Activated gamma-delta T cell treated with Interleukin-2 at 50 U/mL for 16 hours (primary cell): ENCODE data around the gene THG1L.

Experiments
- DNase-seq: peaks from one replicate; pipeline ENCODE4 v3.0.0-alpha.2; 2020

The THG1L gene

DNA sequence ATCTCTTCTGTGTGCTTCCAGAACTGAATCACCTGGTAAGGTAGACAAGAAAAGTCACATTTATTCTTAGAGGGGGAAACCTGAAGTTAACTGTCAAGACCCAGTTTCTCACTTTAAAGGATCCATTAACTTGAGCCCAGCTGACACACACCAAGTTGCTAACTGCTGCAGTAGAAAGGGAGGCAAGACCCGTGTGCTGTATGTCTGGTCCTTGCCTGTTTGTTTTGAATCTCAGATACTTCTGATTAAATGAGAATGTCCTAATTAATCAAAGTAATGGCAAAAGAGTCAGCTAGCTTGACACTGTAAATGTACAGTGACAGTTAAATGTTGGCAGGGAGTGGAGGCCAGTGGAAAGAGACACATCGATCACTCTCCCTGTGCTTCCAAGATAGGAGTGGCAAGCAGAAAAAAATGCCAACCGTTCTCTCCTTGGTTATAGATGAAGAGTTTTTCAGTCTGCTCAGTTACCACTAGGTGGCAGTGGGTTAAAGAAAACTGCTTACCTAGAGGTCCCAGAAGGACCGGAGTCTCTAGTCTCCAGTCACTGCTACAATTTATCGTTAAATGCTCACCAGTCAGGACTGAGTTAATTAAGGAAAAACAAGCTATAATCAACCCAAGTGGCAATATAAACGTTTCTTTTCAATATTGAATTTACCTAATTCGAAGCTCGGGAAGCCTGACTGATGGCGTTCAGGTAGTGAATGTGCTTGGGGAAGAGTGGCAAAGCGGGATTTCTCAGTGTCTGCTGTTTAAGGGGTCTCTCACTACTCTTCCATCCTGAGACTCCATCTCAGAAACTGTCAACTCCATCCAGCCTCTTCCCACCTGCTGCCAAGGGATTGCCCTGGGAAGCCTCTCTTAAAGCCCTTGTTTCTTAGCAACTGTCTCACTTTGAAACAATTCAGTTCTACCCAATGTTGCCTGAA, 30.7 kb downstream of the THG1L start:
- DNase-seq: peak; percentile 11

DNA sequence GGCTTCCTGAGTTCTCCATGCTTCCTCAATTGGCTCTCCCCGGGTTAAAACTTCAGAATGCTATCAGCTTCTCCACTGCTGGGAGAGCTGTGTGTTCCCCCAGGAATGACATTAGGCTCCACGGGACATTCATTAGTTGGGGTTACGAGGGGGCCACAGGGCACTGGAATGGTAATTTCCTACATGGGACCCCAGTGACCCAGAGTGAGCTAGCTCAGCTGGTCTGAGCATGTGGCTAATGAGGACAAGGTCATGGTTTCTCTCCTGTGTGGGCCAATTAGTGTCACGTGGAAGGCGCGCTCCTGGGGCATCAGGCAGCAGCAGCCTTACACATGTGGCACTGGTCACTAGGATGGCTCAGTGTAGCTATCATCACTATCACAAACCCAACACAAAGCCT, 33.3 kb downstream of the THG1L start:
- DNase-seq: no peak

DNA sequence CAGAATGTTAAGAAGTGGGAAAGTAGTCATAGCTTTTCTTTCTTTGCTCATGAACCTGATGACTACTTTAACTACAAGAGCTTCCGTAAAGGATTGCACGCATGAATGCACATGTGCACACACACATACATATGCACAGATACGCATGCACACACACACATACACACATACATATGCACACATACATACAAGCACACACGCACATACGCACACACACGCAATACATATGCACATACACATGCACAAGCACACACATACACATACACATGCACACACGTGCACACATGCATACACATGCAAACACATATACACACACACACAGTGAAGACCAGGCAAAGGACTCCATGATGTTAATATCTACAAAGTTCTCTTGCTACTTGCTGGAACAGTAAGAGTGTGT, 35.2 kb downstream of the THG1L start:
- no peak for DNase-seq

DNA sequence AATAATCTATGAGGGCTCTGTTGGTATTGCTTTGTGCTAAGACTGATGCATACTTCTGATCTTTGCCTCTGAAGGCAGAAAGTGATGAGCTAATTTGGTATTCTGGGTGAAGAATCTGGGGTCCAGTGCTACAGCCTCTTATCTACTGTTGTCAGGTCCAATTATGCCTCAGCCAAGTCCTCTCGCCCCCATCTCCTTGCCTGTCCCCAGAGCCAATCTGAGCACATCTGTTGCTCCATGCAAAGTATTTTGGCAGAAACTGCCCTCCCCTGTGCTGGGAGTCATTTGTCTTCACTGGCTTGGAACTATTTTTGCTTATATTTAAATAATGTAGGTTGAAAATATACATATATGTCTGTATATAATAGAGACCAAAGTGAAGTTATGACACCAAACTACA, 35.7 kb downstream of the THG1L start:
- no peak for DNase-seq

DNA sequence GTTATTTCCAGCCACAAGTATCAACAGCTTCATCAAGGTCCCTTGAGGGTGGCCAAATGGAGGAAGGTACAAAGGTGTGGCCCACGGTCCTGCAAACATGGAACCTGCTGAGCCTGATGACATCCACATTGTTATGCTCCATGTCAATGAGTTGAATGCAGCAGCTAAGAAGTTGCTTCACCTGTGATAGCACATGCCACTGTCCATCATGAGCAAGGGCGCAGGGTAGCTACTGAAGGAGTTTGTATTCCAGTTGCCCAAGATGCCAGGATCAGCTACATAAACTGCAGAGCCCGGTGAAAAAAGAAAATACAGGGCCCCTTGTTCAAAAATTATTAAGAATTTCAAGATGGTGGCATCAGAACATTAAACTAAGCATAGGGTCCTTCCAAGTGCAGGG, 36.5 kb downstream of the THG1L start:
- no peak for DNase-seq

DNA sequence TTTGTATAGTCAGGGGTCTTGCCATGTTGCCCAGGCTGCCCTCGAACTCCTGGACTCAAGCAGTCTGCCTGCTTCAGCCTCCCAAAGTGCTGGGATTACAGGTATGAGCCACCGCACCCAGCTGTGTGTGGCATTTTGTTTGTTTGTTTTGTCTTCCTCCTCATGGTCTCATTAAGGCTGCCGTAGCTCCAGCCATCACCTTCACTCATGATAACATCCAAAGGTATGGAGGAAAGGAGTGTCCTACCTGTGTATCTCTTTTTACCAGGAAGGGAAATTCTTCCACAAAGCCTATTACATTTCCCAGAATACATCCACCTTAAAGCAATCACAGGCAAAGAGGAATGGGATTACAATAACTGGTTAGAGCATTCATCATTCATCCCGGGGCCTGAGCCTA, 39.4 kb downstream of the THG1L start:
- DNase-seq: no peak

DNA sequence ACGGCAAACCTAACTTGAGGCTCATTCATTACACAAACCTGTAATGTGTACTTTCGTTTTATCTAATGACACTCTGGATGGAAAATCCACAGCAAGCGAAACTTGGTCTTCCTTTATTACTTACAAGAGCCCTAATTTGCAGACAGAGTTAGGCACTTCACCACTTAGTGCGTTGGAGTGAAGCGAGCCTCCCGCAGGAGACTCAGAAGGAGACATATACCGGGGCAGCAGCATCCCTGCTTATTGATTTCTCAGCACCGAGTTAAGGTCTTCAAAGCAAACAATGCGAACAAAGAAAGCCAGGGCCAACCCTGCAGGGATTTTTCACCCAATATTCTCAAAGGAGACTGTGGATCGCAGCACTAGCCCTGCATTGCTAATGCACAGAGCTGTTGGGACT, 40.9 kb downstream of the THG1L start:
- DNase-seq: no peak

DNA sequence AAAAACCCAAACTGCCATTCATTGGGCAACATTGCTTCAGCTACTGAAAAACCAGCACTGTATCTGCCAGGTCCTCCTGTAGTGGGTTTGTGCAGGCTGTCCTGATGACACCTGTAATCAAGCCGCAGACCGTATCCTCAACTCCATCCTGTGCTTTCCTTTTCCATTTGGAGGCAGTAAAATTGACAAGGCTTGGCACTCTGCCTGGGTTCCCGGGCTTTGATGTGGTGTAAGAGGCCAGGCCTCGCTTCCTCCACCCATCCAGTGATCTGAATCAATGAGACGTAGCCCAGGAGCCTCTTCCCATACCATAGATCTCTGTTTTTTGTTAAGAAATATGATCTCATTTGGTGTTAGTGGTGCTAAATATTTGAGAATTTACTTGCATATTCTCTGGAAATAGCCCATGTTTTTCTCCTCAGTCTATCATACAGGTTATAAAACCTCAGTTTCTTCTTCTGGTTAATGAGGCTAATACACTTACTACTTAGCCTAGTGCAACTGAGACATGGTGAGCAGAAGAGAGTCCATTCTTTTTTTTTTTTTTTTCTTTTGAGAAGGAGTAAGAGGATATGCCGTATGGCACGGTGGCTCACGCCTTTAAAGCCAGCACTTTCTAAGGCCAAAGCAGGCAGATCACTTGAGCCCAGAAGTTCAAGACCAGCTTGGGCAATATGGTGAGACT, 47.0 kb downstream of the THG1L start:
- no peak for DNase-seq

DNA sequence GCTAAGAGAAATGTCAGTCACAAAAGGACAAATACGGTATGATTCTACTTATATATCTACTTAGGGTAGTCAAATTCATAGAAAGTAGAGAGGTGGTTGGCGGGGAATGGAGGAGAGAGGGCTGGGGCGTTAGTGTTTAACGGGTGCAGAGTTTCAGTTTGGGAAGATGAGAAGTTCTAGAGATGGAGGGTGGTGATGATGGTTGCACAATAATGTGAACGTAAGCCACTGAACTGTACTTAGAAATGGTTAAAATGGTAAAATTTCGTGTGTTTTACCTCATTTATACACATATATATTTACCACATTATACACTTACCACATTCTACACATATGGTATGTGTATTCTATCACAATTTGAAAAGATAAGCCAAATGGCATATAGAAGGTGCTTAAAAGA, 48.0 kb downstream of the THG1L start:
- DNase-seq: no peak

DNA sequence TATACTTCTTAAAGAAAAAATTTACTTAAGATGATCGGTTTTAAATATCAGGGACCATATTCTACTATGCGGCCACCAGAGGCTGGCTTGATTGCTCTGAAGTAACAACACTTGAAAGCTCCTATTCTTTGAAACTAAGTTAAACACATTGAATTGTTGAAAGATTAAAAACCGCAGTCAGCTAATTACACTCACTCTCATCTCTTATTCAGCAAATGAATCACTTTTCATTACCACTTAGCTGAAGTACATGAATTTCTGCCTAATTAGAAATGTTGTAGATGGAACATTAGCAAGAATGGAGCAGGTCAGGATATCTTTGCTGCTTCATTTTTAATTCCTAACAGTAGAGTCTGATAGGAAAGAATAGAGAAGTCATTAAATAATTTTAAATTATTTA, 54.6 kb downstream of the THG1L start:
- no peak for DNase-seq
